HG03460 (cell line): ENCODE measurements around the gene UGT2A2.
"Not testable (repeated sequence)": the region's sequence is repeated elsewhere in the genome, so short reads cannot be mapped to it uniquely, and the experiment has no call there.

Experiments
- ATAC-seq: cut with Tn5 transposase; IDR thresholded peaks from one replicate; pipeline ENCODE4 v1.9.1; 2021; ENCODE audit not compliant: unreplicated experiment

The UGT2A2 gene

DNA sequence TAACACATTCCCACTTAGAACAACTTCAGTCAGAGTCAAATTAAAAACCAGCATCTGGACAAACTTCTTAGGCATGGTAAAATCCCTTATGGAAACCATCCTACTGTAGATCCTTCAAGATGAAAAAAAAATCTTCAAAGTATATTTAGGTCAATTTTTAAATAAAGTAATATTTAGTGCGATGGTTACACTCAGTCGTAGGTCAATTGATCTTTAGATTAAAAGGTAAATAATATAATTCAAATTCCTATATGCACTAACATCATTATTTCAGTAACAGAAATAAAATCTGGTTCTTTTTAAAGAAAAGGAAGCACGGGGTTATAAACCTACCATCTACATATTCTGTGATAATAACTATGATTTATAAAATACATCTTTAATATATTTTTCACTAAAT, at the start of gene UGT2A2:
TSS of gene UGT2A2 (minus strand) at position 101 of the 400 bp plus-strand sequence. CDS start at position 99, 2 bp downstream.
- ATAC-seq = no peak

DNA sequence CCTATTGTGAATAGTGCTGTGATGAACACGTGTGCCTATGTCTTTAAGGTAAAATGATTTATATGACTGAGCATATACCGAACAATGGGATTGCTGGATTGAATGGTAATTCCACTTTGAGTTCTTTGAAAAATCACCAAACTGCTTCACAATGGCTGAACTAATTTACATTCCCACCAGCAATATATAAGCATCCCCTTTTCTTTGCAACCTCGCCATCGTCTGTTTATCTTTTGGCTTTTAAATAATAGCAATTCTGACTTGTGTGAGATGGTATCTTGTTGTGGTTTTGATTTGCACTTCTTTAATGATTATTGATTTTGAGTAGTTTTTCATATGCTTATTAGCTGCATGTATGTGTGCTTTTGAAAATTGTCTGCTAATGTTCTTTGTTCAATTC, 45.4 kb upstream of the UGT2A2 start:
- ATAC-seq = no peak

DNA sequence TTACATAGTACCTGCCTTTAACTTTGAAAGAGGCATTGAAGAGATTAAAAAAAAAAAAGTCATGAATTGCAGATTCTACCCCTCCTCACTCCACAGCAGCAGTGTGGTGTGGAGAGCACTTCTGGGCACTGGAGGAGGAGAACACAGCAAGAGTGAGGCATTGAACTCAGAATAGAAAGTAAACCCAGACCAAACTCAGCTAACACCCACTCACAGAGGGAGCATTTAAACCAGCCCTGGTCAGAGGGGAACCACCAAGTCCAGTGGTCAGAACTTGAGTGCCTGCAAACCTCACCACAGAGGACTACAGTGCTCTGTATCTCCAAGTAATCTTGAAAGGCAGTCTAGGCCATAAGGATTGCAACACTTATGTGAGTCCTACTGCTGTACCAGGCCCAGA, 29.2 kb upstream of the UGT2A2 start:
- ATAC-seq = no peak

DNA sequence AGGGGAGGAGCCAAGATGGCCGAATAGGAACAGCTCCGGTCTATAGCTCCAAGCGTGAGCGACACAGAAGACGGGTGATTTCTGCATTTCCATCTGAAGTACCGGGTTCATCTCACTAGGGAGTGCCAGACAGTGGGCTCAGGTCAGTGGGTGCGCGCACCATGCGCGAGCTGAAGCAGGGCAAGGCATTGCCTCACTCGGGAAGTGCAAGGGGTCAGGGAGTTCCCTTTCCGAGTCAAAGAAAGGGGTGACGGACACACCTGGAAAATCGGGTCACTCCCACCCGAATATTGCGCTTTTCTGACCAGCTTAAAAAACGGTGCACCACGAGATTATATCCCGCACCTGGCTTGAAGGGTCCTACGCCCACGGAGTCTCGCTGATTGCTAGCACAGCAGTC, 24.6 kb upstream of the UGT2A2 start:
- ATAC-seq = not testable (repeated sequence)

DNA sequence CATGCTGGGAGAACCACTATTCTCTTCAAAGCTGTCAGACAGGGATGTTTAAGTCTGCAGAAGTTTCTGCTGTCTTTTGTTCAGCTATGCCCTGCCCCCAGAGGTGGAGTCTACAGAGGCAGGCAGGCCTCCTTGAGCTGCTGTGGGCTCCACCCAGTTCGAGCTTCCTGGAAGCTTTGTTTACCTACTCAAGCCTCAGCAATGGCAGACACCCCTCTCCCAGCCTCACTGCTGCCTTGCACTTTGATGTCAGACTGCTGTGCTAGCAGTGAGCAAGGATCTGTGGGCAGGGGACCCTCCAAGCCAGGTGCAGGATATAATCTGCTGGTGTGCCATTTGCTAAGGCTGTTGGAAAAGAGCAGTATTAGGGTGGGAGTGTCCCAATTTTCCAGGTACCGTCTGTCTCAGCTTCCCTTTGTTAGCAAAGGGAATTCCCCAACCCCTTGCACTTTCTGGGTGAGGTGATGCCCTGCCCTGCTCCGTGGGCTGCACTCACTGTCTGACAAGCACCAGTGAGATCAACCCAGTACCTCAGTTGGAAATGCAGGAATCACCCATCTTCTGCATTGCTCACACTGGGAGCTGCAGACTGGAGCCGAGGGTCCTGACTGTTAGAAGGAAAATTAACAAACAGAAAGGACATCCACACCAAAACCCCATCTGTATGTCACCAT, 21.8 kb upstream of the UGT2A2 start:
- not testable (repeated sequence) for ATAC-seq

DNA sequence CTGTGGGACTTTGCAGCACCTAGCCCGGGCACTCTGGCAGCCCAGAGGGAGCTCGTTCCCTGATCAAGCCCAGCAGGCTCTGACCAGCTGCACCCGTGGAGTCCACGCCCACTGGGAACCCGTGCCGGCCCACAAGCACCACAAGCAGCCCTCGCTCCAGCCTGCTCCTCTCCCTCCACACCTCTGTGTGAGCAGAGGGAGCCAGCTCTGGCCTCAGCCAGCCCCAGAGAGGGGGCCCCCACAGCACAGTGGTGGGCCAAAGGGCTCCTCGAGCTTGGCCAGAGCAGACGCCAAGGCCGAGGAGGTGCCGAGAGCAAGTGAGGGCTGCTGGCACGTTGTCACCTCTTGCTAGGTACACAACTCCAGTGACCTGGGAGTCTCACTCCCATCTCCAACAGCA, 18.7 kb upstream of the UGT2A2 start:
- ATAC-seq = no peak

DNA sequence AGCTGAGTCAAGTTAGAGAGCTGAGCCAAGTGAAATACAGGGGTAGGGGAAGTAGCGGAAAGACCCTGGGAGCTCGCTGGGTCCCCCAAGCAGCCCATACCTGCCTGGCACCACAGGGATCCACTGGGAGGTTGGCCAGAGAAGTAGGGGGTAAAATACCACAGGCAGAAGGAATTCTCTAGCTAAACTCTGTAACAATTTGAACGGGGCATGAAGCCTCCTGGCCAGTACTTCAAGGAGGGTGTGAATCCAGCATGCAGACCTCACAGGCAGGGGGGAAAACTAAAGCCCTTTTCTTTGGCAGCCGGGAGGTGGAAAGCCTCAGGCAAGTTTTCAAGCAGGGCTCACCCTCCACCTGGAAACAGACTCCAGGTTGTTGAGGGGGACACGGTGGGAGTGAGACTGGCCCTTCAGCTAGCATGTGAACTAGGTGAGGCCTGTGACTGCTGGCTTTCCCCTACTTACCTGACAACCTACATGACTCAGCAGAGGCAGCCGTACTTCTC, 17.3 kb upstream of the UGT2A2 start:
- no peak for ATAC-seq

DNA sequence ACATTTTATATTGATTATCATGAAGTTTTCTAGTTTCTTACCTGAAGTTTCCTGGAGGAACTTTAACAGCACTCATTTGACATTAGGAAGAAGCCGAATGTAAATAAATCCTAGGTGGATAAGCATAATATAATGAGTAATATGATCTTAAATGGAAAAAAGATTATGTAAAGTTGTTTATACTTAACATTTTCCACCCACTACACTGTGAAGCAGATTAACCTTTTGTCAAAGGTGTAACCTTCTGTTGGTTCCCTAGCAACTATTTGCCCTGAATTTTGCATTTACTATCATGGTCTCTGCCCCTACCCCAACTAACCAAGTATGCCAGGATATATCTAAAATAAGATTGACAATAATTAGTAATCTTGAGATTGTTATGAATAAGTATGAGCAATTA, 13.7 kb upstream of the UGT2A2 start, which contains the start of gene UGT2A1:
TSS of gene UGT2A1 (minus strand) at position 101 of the 400 bp plus-strand sequence. CDS start 5,603 bp downstream, outside the sequence.
- ATAC-seq = no peak

DNA sequence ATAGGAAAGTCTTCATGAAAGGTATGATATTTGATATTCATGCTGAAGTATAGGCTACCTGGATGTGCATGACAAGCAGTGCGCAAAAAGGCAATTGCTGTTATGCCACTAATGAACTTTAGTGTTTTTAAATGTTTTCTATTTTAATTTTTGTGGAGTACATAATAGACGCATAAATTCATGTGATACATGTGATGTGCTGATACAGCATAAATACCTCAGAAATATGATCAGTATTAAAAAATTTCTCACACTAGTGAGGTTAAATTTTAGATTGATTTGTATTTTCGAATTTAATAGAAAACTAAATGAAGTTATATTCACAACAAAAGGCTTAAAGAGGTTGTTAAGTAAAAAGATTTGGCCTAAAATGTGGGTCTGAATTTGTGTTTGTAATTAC, 11.4 kb upstream of the UGT2A2 start:
- no peak for ATAC-seq

DNA sequence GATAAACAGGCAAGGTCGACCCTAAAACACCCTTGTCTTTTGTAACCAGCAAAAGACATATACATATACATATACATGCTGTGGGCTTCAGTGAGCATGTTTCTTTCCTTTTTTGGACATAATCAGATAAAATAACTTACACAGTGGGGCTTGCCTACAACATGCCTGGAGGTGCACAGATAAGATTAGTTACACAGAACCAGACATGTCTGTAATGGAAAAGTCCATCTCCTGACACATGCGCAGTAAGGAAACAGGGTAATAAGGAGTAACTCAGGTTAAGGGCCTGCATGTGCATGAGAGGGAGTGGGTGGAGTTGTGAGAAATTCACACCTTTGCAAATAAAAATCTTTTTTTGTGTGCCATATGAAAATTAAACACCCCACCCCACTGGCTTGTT, 10.2 kb upstream of the UGT2A2 start:
- no peak for ATAC-seq

DNA sequence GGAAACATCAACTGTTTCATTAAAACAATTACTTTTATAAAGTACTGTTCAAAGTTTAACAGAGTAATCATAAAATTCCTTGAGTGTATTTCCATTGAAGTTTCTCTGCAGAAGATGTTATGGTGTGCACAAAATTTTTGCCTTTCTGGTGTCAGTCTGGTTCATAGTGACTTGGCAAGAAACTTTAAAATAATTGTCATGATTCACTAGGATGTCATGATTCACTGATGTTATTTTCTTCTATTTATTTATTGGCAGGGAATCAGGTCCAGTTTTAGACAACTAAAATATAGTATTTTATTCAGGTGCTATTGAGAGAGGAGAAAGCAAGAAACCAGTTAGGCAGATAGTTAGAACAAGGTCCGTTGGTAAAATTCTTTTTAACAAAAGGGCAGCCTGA, 9.8 kb upstream of the UGT2A2 start:
- ATAC-seq = no peak

DNA sequence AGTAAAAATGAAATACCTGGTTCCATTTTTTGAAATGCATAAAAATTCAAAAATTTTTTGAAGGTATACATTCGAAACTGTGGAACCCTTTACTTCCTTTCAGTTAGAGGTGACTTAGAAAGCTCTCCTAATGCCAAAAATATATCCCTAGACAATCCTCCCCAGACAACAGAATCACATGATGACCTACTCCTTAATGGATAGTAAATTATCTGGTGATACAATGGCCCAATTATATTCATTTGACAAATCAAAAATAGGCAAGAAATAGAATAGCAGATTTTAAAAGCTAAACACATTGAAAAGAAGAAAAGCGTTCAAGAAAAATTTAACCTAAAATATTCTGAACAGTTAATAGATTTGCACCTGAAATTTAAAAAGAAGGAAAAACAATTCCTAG, 3.5 kb upstream of the UGT2A2 start:
- ATAC-seq = no peak

DNA sequence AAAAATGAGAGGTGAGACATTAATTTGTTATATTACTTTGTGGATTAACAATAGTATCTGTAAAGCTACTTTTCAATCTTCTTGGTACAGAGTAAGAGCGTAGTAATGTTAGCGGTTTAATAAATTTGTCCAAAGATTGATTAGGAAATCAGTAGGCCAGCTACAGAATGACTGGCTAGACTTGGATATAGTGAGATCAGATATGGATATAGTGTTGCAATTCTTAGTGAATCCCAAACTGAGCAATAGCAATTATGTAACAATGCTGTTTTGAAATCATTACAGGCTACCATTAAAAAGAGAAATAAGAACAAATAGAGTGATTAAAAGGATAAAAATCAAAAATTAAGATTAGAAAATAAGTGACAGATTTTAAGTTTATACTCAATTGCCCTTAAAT, 847 bp upstream of the UGT2A2 start:
- no peak for ATAC-seq

DNA sequence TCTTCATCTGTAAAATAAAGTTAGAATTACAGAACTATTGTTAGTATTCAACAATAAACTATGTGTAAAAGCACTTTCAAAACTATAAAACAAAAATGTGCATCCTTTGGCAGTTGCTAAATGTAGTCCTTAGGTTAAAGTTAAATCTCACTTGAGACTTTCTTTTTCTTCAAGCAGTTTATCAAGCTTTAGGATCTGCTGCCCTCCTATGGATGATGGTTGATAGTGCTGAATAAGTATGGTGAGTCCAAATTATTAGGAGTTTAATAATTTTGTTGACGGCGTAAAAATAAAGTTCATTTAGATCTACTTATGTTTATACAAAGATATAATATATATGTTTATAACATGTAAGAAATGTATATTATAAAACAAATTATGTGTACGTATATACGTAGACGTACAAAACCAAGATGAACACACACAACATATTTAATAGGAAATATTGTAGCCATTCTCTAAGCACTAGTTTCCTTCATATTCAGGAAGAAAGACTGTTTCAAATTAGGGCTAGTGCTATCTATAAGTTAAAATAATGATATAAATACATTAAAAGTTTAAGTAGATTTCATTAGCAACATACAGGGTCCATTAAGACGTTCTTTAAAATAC, 22.3 kb downstream of the UGT2A2 start:
- no peak for ATAC-seq

DNA sequence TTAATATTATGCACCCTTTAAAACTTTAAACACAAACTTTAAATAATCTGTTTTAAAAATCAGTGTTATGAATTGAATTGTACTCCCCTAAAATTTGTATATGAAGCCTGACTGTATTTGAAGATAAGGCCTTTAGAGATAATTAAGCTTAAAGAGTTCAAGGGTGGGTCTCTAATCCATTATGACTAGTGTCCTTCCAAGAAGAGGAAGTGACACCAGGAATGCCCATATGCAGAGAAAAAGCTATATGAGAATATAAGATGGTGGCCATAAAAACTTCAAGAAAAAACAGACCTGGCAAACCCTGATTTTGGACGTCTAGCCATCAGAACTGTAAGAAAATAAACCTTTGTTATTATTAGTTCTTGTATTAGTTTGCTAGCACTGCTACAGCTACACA, 29.0 kb downstream of the UGT2A2 start:
- ATAC-seq = no peak

DNA sequence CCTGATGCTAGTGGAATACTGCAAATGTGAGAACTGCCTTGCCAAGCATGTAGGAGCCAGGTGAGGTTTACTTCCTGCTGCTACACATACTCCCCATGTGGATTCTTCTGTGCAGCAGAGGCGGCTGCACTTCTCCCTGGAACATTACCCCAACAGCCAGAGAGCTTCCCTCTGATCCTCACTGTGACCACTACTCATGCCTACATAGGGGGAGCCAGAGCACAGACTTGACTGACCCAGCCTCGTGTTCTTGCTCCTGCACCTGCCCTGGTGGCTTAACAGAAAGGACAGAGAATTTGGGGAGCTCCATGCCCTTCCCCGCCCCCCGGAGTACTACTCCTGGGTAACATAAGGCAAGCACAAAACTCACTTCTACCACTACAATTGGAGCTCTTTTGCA, 38.4 kb downstream of the UGT2A2 start:
- ATAC-seq = no peak

DNA sequence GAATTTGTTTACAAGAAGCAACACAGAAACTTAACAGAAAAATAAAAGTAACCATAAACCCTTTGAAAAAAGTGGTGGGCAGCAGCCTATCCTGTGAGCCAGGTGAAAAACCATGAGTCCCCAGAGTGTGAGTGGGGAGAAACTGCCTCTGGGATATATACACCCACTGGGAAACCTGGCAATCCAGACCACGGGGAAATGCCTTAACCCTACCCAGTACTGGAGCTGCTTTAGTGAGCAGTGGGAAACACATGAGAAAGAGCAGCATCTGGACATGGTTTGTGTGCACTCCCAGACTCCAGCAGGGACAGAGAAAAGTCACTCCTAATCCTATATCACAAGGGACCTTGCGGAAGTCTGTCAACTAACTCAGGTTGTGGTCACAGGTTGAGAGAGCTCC, 39.4 kb downstream of the UGT2A2 start:
- no peak for ATAC-seq

DNA sequence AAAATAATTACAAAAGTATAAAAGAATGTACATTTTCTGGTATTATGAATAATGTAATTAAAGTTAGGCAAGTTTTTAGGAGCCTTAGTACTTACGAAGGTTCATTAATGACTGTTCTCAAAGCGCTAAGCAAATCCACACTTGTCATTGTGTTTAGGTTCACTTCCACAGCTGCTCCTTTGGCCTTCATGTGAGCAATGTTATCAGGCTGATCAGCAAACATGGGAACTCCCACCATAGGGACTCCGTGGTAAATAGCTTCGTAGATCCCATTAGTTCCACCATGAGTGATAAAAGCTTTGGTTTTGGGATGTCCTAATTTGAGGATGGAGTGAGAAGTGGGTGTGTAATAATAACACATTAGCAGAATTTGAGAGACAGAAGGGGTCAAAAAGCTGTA, 45.1 kb downstream of the UGT2A2 start:
- no peak for ATAC-seq

DNA sequence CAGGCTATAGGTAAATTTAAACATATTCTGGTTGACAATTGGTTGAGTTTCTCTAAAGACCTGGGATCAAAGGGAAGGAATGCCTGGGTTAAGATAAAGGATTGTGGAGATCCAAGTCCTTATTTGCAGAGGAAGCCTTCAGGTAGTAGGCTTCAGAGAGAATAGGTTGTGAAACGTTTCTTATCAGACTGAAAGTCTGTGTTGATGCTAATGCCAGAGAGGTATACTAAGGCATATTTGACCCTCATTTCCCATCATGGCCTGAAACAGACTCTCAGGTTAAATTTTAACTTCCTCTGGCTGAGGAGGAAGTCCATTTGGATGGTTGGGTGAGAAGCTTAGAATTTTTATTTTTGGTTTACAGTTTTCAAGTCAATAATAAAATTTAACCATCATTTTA, 48.1 kb downstream of the UGT2A2 start:
- ATAC-seq = no peak

DNA sequence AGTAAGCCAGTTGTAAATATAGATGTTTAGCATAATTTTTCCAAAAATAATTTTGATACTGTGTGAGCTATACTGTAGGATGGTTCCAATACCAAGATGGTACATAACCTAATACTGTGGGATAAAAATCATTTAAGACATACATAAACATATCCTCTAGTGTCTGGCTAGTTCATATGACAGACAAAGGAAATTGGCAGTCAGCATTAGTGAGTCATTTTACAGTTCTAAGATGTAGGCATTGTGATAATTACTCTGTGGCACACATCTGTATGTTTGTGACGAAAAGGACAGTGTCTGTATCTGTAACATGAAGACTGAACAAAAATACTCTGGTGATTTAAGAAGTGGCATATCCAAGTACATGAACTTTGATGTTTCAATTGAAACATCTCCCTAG, 49.6 kb downstream of the UGT2A2 start:
- ATAC-seq = no peak

DNA sequence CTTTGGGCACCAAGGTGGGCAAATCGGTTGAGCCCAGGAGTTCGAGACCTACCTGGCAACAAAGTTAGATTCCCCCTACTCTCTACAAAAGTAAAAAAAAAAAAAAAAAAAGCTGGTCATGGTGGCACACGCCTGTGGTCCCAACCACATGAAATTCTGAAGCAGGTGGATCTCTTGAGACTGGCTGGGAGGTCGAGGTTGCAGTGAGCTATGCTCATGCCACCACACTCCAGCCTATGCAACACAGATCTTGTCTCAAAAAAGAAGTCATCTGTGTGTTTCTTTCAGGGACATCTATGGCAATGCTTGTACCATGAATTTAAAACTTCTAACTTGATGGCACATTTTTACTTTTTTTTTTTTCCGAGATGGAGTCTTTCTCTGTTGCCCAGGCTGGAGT, 55.3 kb downstream of the UGT2A2 start:
- ATAC-seq = no peak

DNA sequence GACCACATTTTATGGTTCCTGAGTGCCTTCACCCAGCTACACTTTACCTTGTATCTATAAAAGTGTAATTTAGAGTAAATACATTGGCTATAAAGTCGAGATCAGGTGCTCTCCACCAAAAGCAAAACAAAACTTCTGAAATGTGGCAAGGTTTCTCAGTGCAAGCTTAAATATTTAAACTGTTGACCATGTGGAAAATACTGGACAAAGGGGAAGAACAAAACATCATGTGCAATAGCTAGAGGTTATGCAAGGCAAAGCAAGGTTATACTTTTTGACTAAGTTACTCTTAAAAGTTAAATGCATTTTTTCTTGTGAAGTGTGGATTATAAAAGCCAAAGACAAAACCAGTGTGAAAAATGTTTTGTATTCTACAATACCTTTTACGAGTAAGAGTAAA, 55.9 kb downstream of the UGT2A2 start:
- ATAC-seq = no peak

DNA sequence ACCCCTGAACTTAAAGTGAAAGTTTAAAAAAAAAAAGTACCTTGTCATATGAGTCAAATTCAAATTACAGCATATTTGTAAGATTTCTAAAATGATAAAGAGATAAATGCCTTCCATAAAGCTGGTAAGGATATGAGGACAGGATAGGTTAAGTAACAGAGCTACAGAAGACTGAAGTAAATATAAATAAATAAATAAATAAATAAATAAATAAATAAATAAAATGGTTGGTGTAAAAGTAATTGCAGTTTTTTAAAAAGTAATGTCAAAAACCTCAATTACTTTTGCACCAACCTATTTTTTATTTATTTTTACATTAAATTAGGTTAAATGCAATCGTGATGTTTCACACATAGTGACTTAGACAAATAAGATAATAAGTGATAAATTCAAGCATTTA, 62.2 kb downstream of the UGT2A2 start:
- no peak for ATAC-seq
